Activated CD4-positive, alpha-beta T cell treated with anti-CD3 and anti-CD28 coated beads, Interleukin-2, amount 10 ng/mL, durations not matched to agents 24 days and 14 days (primary cell): ENCODE data around the gene PBOV1. TPM values are rescaled to one million over a fixed set of nuclear protein-coding genes. Genes with fewer than 3 reads are reported as not detected.
"Not testable (repeated sequence)": the region's sequence is repeated elsewhere in the genome, so short reads cannot be mapped to it uniquely, and the experiment has no call there.

Experiments
- DNase-seq: peaks from one replicate; pipeline ENCODE4 v3.0.0; 2022
- H3K27ac Mint-ChIP-seq: one replicate; pipeline ENCODE4 v1.8.0; 2022; ENCODE audit warnings: mild to moderate bottlenecking, mixed read lengths
- H3K27me3 Mint-ChIP-seq: one replicate; pipeline ENCODE4 v1.8.0; 2022; ENCODE audit warnings: mixed read lengths
- H3K36me3 Mint-ChIP-seq: one replicate; pipeline ENCODE4 v1.8.0; 2022; ENCODE audit warnings: low read depth, mild to moderate bottlenecking, mixed read lengths
- H3K4me1 Mint-ChIP-seq: one replicate; pipeline ENCODE4 v1.8.0; 2021; ENCODE audit warnings: mixed read lengths
- H3K4me3 Mint-ChIP-seq: one replicate; pipeline ENCODE4 v1.8.0; 2022; ENCODE audit warnings: mild to moderate bottlenecking, moderate library complexity, mixed read lengths
- H3K9me3 Mint-ChIP-seq: one replicate; pipeline ENCODE4 v1.8.0; 2021; ENCODE audit warnings: mixed read lengths
- intact Hi-C: fragments of 100-400 bp; cut with micrococcal nuclease; formaldehyde crosslinking; loops from one replicate; pipeline ENCODE4 v1.15.1; 2023
- total RNA-seq: library from RNA; stranded (reverse); gene quantifications from 2 replicates; pipeline ENCODE4 v1.2.3, GENCODE V29; 2022

PBOV1 gene
- total RNA-seq, 1 donor from 2014 or later = not detected

DNA sequence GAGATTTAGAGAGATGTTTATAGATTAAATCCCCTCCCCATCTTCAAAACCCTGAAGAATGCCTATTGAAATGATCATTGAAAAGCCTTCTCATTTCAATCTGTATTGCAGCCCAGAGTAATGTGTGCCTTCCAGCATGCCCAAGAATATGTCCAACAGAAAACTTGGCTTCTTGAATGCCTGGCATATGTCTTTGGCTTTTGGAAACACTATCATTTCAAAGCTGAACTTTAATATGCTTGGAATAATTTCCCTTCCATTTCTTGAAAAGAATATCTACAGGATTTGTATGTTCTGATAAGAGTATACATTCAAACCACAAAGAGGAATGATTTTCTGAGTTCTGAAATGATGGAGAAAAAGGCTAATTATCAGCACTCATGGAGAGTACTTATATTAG lies 11.9 kb upstream of the PBOV1 start:
- H3K36me3 Mint-ChIP-seq = no peaks in the 10 kb centered on the region
- H3K4me3 Mint-ChIP-seq = no peak overlapping the region
- H3K27me3 Mint-ChIP-seq = peaks cover 18% of the 10 kb centered on the region
- H3K9me3 Mint-ChIP-seq = no peaks in the 10 kb centered on the region
- H3K27ac Mint-ChIP-seq = no peak overlapping the region
- intact Hi-C loops = no loop called here
- H3K4me1 Mint-ChIP-seq = no peaks in the 10 kb centered on the region
- DNase-seq = no peak

DNA sequence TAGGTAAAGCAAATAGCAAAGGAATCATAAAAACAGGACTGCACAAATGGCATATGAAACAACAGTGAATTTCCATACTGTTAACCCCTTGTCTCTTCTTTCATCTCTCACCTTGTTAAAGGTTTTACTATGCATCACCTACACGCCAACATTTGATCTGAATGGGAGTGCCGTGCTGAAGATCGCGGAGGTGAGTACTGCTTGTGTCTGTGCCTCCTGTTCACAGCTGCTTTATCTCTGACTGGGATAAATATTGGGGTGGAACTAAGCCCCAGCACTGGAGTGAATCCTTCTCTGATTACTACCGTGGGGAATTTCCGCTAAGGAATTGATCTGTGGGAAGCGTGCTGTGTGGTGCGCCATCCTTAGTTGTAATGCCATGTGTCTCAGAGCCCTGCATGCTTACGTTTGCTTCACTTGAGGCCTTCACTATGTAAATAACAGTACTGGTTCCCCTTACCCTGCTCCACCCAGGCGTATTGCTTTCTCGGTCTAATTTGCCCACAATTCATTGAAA lies 11.4 kb upstream of the PBOV1 start:
- intact Hi-C loops = no loop called here
- Mint-ChIP-seq H3K9me3 (no peaks in the 10 kb centered on the region), H3K4me1 (no peaks in the 10 kb centered on the region), H3K27ac (no peak overlapping the region), H3K27me3 (peaks cover 15% of the 10 kb centered on the region), H3K4me3 (no peak overlapping the region), H3K36me3 (no peaks in the 10 kb centered on the region)
- DNase-seq = no peak

DNA sequence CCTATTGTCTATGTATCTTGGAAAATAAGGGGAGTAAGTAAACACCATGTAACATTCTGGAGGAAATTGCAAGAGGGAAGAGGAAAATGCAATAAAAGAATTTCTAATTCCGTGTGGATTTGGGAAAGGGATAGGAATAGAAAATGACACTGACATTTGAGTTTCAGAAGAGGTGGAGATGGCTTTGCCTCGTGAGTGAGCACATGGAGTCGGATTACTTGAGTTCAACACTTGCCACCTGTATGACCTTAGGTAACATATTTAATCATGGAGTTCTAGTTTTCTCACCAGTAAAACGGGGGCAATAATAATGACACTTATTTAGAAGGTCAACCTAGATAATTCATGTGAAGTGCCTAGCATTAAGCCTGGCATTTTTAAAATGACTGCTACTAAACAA lies 10.8 kb upstream of the PBOV1 start:
- H3K27me3 Mint-ChIP-seq = peaks cover 17% of the 10 kb centered on the region
- H3K4me3 Mint-ChIP-seq = no peak overlapping the region
- intact Hi-C loops = no loop called here
- no peaks in the 10 kb centered on the region for H3K9me3 Mint-ChIP-seq
- H3K36me3 Mint-ChIP-seq = no peaks in the 10 kb centered on the region
- no peaks in the 10 kb centered on the region for H3K4me1 Mint-ChIP-seq
- DNase-seq = no peak
- H3K27ac Mint-ChIP-seq = no peak overlapping the region

DNA sequence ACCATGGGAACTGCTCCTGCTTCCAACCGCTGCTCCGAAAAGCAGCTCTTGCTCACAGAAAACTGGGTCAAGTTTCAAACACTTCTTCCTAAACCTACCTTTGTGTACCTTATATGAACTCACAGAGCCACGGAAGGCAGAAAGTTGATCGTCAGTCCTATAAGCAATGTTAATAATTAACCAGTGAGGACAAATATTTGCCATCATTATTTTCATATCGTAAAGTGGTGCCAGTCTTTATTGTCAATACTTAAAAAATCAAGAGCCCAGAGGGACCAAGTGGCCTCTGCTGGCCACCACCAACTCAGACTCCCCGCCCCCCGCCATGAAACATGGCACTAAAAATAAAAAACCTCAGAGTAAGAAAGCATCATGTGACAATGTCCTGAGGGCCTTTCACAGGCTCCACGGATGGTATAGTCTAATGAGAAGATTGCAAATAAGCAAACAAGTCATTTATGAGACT lies 9.1 kb upstream of the PBOV1 start:
- no peaks in the 10 kb centered on the region for H3K36me3 Mint-ChIP-seq
- H3K4me1 Mint-ChIP-seq = no peaks in the 10 kb centered on the region
- no peak overlapping the region for H3K4me3 Mint-ChIP-seq
- DNase-seq = no peak
- H3K9me3 Mint-ChIP-seq = no peaks in the 10 kb centered on the region
- intact Hi-C loops = no loop called here
- peaks cover 18% of the 10 kb centered on the region for H3K27me3 Mint-ChIP-seq
- H3K27ac Mint-ChIP-seq = no peak overlapping the region

DNA sequence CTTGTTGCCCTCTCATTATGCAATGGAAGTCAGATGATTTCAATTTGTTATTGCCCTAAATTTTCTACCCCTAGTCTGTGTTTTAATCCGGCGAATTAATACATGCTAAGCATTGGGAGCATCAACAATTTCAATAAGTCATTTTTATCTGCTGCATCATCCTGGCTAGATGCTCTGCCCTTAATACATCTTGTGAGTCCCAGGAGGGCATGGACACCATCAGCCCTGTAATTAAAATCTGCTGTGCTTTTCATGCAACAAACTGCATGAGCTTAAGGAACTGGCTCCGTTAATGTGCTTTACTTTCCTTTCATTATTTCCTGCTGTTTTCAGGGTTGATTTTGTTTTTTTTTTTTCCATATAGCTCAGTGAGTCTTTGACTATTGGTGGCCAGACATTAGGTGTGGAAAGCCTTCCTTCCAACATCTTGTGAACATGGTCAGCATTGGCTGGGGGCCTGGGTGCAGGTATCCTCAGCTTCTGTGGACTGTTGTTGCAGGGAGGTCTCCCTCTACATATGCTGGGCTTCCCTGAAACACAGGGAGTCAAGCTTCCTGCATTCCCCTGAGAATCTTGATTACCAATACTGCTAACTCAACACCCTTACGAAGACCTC lies 8.5 kb upstream of the PBOV1 start:
- no peaks in the 10 kb centered on the region for H3K9me3 Mint-ChIP-seq
- no peak overlapping the region for H3K4me3 Mint-ChIP-seq
- no peaks in the 10 kb centered on the region for H3K4me1 Mint-ChIP-seq
- H3K27ac Mint-ChIP-seq = no peak overlapping the region
- intact Hi-C loops = no loop called here
- no peak for DNase-seq
- peaks cover 18% of the 10 kb centered on the region for H3K27me3 Mint-ChIP-seq
- no peaks in the 10 kb centered on the region for H3K36me3 Mint-ChIP-seq

DNA sequence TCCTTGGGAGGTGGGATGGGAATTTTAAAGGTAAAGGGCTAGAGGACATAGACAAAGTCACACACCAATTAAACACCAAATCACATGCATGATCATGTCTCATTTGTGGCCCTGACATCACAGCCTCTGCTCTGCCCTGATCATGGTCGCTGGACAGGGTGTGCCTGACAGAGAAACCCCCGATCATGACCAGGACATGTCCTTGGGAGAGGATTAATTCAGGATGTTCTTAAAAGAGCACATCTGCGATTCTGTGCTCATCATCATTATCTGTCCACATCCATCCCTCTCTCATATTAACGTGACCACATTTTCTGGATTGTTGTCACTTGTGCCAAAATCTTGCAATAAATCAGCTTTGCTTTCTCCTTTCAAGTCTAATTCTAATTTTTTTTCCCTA lies 7.7 kb upstream of the PBOV1 start:
- intact Hi-C loops = no loop called here
- Mint-ChIP-seq H3K4me3 (no peak overlapping the region), H3K27ac (no peak overlapping the region), H3K9me3 (no peaks in the 10 kb centered on the region), H3K36me3 (no peaks in the 10 kb centered on the region), H3K4me1 (no peaks in the 10 kb centered on the region), H3K27me3 (peaks cover 22% of the 10 kb centered on the region)
- DNase-seq = no peak

DNA sequence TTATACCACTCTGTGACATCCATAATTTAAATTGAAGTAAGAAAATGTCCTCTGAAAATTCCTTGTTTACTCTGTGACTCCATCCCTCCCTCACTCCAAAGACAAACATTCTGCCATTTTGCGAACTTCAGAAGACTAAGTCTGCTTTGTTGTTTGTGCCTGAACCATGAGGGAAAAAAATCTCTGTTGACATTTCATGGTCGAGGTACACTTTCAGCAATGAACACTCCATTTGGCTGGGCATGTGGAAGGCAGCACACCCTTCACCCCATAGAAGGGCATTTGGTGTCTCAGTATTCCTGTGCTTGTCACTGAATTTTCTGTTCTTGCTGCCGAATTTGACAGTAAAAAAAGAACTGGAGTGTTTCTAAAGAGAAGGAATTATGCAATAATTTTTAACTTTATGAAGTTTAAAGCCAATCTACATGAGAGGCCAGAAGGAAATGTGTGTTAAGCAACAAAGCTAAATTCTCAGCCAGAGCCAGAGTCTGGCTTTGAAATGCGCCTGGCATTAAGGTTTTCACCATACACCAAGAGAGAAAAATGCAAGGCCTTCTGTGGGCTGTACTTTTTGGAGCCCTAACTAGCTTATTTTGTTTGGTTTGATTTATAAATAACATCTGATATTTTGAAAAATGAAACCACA lies 4.7 kb upstream of the PBOV1 start:
- Mint-ChIP-seq H3K27ac (no peak overlapping the region), H3K36me3 (no peaks in the 10 kb centered on the region), H3K27me3 (peaks cover 28% of the 10 kb centered on the region), H3K4me3 (no peak overlapping the region), H3K9me3 (no peaks in the 10 kb centered on the region), H3K4me1 (no peaks in the 10 kb centered on the region)
- intact Hi-C loops = no loop called here
- no peak for DNase-seq

DNA sequence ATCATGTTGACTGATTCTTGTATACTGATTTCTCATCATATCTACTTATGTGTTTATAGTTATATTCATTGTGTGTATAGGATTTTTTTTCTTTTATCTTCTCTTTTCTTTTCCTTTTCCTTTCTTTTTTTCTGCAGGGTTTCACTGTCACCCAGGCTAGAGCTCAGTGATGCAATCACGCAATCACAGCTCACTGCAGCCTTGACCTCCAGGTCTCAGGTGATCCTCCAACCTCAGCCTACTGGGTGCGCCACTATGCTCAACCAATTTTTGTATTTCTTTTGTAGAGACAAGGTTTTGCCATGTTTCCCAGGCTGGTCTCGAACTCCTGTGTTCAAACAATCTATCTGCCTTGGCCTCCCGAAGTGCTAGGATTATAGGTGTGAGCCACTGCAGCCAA lies 1.6 kb upstream of the PBOV1 start:
- H3K36me3 Mint-ChIP-seq = no peaks in the 10 kb centered on the region

DNA sequence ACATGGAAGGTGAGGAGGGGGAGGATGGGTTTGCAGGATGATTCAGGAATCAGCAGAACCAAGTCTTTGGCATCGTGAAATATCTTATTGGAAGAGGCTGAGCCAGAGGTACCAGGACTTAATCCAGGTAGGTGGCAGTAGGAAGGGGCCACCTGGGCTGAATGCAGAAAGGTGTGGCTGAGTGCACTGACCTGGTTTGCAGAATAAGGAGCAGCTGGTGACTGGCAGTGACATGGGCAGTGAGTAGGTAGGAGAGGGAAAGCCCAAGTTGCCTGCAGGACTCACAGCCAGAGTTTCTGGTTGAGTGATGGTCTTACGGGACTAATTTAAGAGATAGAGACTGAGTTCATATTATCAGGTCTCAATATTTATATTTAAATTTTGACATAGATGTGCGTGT lies 1.1 kb upstream of the PBOV1 start:
- H3K36me3 Mint-ChIP-seq = no peaks in the 10 kb centered on the region
- H3K9me3 Mint-ChIP-seq = no peaks in the 10 kb centered on the region
- DNase-seq = no peak
- no peak overlapping the region for H3K27ac Mint-ChIP-seq
- peaks cover 31% of the 10 kb centered on the region for H3K27me3 Mint-ChIP-seq
- H3K4me3 Mint-ChIP-seq = no peak overlapping the region
- intact Hi-C loops = no loop called here
- H3K4me1 Mint-ChIP-seq = no peaks in the 10 kb centered on the region

More for the DNA sequence above, 1.6 kb upstream of the PBOV1 start:
- Mint-ChIP-seq H3K27me3 (peaks cover 32% of the 10 kb centered on the region), H3K27ac (no peak overlapping the region), H3K9me3 (no peaks in the 10 kb centered on the region), H3K4me1 (no peaks in the 10 kb centered on the region), H3K4me3 (no peak overlapping the region)
- intact Hi-C loops = no loop called here
- no peak for DNase-seq

DNA sequence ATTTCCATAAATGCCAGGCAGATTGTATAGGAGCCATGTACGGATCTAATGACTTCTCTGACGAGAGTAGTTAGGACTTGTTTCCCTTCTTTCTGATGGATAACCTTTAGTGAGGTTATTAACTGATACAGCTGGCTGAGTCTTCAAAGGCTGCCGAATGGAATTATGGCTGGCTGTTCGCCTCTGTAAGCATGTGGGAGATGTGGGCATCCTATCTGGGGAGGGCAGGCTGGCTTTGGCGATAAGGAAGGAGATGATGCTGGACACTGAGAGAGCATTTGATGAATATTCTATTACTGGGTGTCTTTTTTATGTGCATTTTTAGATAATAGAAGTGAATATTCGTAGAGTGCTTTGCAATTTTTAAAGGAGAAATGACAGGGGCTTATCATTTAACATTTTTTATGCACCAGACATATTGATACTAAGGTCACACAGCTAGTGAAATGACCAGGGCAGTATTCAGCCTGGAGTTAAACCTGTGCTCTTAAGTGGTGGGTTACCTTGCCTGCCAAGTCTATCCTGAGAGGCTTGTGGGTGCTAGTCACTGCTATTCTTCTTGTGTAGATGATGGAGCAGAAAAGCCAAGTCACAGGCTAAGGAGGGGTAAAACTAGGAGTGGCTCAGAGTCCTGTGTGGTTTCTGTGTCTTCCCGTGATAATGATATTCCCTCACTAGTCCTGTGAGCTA lies 3.1 kb downstream of the PBOV1 start:
- H3K27ac Mint-ChIP-seq = no peak overlapping the region
- intact Hi-C loops = no loop called here

DNA sequence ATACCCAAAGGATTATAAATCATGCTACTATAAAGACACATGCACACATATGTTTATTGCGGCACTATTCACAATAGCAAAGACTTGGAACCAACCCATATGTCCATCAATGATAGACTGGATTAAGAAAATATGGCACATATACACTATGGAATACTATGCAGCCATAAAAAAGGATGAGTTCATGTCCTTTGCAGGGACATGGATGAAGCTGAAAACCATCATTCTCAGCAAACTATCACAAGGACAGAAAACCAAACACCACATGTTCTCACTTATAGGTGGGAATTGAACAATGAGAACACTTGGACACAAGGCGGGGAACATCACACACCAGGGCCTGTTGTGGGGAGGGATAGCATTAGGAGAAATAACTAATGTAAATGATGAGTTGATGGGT lies 5.8 kb downstream of the PBOV1 start:
- H3K4me3 Mint-ChIP-seq, H3K27ac Mint-ChIP-seq, H3K9me3 Mint-ChIP-seq, H3K36me3 Mint-ChIP-seq, H3K4me1 Mint-ChIP-seq, intact Hi-C loops, DNase-seq: not testable (repeated sequence)
- peaks cover 13% of the 10 kb centered on the region for H3K27me3 Mint-ChIP-seq

More for the DNA sequence above, 3.1 kb downstream of the PBOV1 start:
- DNase-seq = no peak
- Mint-ChIP-seq H3K4me1 (no peaks in the 10 kb centered on the region), H3K36me3 (no peaks in the 10 kb centered on the region), H3K9me3 (no peaks in the 10 kb centered on the region), H3K4me3 (no peak overlapping the region), H3K27me3 (peaks cover 21% of the 10 kb centered on the region)

DNA sequence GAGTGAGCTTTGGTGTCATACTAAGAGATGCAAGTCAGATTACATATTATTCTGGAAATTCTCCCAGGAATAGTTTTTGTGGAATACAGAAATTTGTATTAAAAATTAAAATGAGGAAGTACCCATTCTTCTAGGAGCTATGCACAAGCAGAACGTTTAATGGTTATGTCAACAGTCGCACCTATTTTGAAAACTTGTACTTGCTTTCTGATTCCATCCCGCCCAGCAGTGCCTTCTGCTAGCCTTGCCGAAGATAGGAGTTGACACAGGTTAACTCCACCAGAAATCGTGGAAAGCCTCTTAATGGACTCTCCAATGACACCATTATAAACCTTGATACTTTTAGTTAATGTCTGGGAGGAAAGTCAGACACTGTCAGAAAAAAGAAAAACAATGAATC lies 6.7 kb downstream of the PBOV1 start:
- Mint-ChIP-seq H3K4me1 (no peaks in the 10 kb centered on the region), H3K9me3 (no peaks in the 10 kb centered on the region), H3K36me3 (no peaks in the 10 kb centered on the region), H3K27ac (no peak overlapping the region), H3K27me3 (peaks cover 16% of the 10 kb centered on the region), H3K4me3 (no peak overlapping the region)
- no peak for DNase-seq
- intact Hi-C loops = no loop called here

DNA sequence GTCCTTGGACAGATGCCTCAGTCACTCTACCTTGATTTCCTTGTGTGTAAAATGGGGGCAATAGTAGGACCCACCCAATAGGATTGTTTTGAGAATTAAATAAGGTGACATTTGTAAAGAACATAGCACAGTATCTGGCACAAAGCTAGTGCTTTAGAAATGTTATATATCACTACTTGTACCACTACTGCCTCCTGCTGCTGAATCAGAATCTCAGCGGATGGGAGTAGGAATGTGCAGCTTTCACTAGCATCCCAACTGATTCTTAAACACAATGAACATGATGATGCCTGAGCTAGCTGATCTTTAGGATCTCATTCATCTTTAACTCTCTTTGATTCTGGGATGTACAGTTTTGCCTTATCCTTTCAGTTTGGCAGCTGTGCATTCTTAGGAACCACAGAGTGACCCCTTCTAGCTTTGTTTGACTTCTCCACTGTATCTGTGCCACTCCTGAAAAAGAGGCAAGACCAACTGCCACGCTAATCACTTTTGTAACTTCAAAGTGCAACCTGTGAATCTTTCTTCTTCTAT lies 7.2 kb downstream of the PBOV1 start:
- no peak overlapping the region for H3K27ac Mint-ChIP-seq
- H3K27me3 Mint-ChIP-seq = peaks cover 12% of the 10 kb centered on the region
- intact Hi-C loops = no loop called here
- no peaks in the 10 kb centered on the region for H3K4me1 Mint-ChIP-seq
- no peaks in the 10 kb centered on the region for H3K9me3 Mint-ChIP-seq
- H3K36me3 Mint-ChIP-seq = no peaks in the 10 kb centered on the region
- no peak overlapping the region for H3K4me3 Mint-ChIP-seq
- no peak for DNase-seq

DNA sequence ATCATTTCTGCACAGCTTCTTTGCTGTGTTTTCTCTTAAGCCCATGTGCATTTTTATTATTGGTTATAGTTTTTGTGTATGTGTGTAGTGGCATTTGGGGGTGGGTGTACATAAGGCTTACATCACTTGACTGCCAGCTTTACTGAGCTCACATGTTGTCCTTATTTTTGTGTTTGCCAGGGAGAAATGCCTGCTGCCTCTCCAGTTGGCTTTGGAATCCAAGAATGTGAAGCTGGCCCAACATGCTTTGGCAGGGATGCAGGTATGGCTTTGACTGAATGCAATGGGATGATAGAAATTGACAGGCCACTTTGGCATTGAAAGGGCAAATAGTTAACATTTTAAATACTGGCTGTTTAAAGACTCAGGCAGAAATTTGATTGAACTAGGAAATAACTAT lies 11.4 kb downstream of the PBOV1 start:
- no peak overlapping the region for H3K4me3 Mint-ChIP-seq
- intact Hi-C loops = no loop called here
- H3K4me1 Mint-ChIP-seq = no peaks in the 10 kb centered on the region
- no peak for DNase-seq
- H3K36me3 Mint-ChIP-seq = no peaks in the 10 kb centered on the region
- peaks cover 8% of the 10 kb centered on the region for H3K27me3 Mint-ChIP-seq
- no peak overlapping the region for H3K27ac Mint-ChIP-seq
- no peaks in the 10 kb centered on the region for H3K9me3 Mint-ChIP-seq
